GM19467 (cell line): ENCODE data around the gene UBE2L3.
"Not testable (repeated sequence)": the region's sequence is repeated elsewhere in the genome, so short reads cannot be mapped to it uniquely, and the experiment has no call there.

Experiments used
- ATAC-seq: cut with Tn5 transposase; IDR thresholded peaks from one replicate; pipeline ENCODE4 v1.9.1; 2021; ENCODE audit warnings: mild to moderate bottlenecking, moderate library complexity; ENCODE audit not compliant: unreplicated experiment

UBE2L3 gene

GRCh38 chr22:21626073-21626734 lies 58.7 kb downstream of the UBE2L3 start:
- ATAC-seq = no peak

- no peak for ATAC-seq
Observed at GRCh38 chr22:21626735-21627469, 59.4 kb downstream of the UBE2L3 start.

GRCh38 chr22:21628386-21629254 lies 61.1 kb downstream of the UBE2L3 start:
- ATAC-seq = no peak

GRCh38 chr22:21629255-21630149 lies 62.0 kb downstream of the UBE2L3 start, which contains the start of gene YDJC:
Gene YDJC (minus strand): TSS chr22:21630022. CDS start chr22:21630014, 8 bp downstream.
- ATAC-seq = peak; percentile 54

- no peak for ATAC-seq
Observed at GRCh38 chr22:21631025-21631424, 63.5 kb downstream of the UBE2L3 start.

GRCh38 chr22:21632237-21632895 lies 64.9 kb downstream of the UBE2L3 start, which contains the start of gene CCDC116:
Gene CCDC116 (plus strand): TSS chr22:21632760. CDS start chr22:21633182, 422 bp downstream.
- no peak for ATAC-seq

GRCh38 chr22:21632931-21633330 lies 65.4 kb downstream of the UBE2L3 start:
- no peak for ATAC-seq

- no peak for ATAC-seq
Observed at GRCh38 chr22:21633481-21633880, 66.0 kb downstream of the UBE2L3 start.

- no peak for ATAC-seq
Observed at GRCh38 chr22:21634081-21634480, 66.6 kb downstream of the UBE2L3 start.

GRCh38 chr22:21634844-21635243 lies 67.3 kb downstream of the UBE2L3 start:
- no peak for ATAC-seq

GRCh38 chr22:21635771-21636510 lies 68.4 kb downstream of the UBE2L3 start:
- no peak for ATAC-seq

- no peak for ATAC-seq
Observed at GRCh38 chr22:21636629-21637218, 69.2 kb downstream of the UBE2L3 start.

- not testable (repeated sequence) for ATAC-seq
Observed at GRCh38 chr22:21637450-21637849, 69.9 kb downstream of the UBE2L3 start.

GRCh38 chr22:21639359-21639758 lies 71.8 kb downstream of the UBE2L3 start:
- ATAC-seq = no peak

- no peak for ATAC-seq
Observed at GRCh38 chr22:21640810-21641209, 73.3 kb downstream of the UBE2L3 start.

- no peak for ATAC-seq
Observed at GRCh38 chr22:21641417-21641788, 73.9 kb downstream of the UBE2L3 start.

- ATAC-seq = peak; percentile 88
Observed at GRCh38 chr22:21641789-21642583, 74.5 kb downstream of the UBE2L3 start, which contains the start of gene SDF2L1. Gene SDF2L1 (plus strand): TSS chr22:21642302. CDS start chr22:21642337, 35 bp downstream.
